ENCODE measurements around the gene MAML2. TPM values are rescaled to one million over a fixed set of nuclear protein-coding genes. Genes with fewer than 3 reads are reported as not detected.

Gene MAML2
- total RNA-seq, 1 experiment from 2014 or later = 2.7 TPM

DNA sequence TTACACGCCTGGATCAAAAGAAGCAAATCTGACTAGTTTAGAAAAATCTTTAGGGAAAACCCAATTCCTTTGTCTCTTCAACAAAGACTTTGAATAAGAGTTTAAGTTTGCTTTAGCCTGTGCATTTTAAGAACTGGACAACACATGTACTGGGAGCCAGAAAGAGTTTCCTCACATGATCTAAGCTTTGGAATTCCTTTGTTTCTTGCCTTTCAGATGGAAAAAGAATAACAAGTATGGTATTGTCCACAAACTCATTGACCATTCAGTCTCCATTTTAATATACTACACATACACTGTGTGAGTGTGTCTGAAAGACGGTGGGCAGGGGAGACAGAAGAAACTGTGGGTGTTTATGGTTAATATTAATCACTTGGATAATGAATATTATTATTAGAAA lies 205.6 kb downstream of the MAML2 start:
- Histone ChIP-seq H2AFZ (ENCODE audit: low read length) (no peak overlapping the region), H3K4me1 (ENCODE audit: insufficient read depth, low read length) (peaks cover 7% of the 10 kb centered on the region), H2BK12ac (ENCODE audit: insufficient read length, low read depth, low read length) (no peak overlapping the region), H4K91ac (ENCODE audit: insufficient read length, low read depth, low read length) (no peak overlapping the region), H3K79me1 (ENCODE audit: insufficient read depth, low read depth, low read length, poor library complexity, severe bottlenecking) (no peaks in the 10 kb centered on the region), H2BK15ac (ENCODE audit: low read depth, low read length) (no peak overlapping the region), H3K79me2 (ENCODE audit: insufficient read depth, low read length) (no peaks in the 10 kb centered on the region), H2BK5ac (ENCODE audit: insufficient read length, low read length) (no peak overlapping the region), H2AK5ac (ENCODE audit: insufficient read length, low read length) (no peak overlapping the region), H3K23ac (ENCODE audit: insufficient read length, low read depth, low read length) (no peak overlapping the region), H4K8ac (replicated peaks; ENCODE audit: insufficient read length, low read depth, low read length) (no peak overlapping the region), H3K4ac (ENCODE audit: low read depth, low read length) (no peak overlapping the region), H3K4me2 (ENCODE audit: insufficient read depth, insufficient read length, low read length) (no peak overlapping the region), H2BK20ac (ENCODE audit: low read depth, low read length, poor library complexity, severe bottlenecking) (no peak overlapping the region), H3K14ac (ENCODE audit: insufficient read depth, low read length) (no peak overlapping the region), H2BK120ac (ENCODE audit: low read depth, low read length, poor library complexity, severe bottlenecking) (no peak overlapping the region), H4K5ac (ENCODE audit: insufficient read length, low read depth, low read length) (no peak overlapping the region), H3K18ac (ENCODE audit: insufficient read length, low read depth, low read length) (no peak overlapping the region), H3K27ac (ENCODE audit: insufficient read length, low read depth, low read length) (no peak overlapping the region), H3K23me2 (ENCODE audit: insufficient read length, low read depth, low read length, poor library complexity, severe bottlenecking) (no peaks in the 10 kb centered on the region), H3K9ac (ENCODE audit: extremely low read depth, insufficient read length, low read length) (no peak overlapping the region), H3K27me3 (ENCODE audit: insufficient read depth, low read length) (no peaks in the 10 kb centered on the region), H3K9me3 (ENCODE audit: control insufficient read depth, low read depth, low read length) (no peaks in the 10 kb centered on the region), H4K20me1 (ENCODE audit: control insufficient read depth, insufficient read depth, insufficient read length) (no peaks in the 10 kb centered on the region), H3K56ac (ENCODE audit: insufficient read length, low read depth, low read length) (no peak overlapping the region), H3T11ph (ENCODE audit: low read length) (no peak overlapping the region)
- no peaks in the 10 kb centered on the region for H3K9me3 Mint-ChIP-seq
- TF ChIP-seq, protein P1, sequence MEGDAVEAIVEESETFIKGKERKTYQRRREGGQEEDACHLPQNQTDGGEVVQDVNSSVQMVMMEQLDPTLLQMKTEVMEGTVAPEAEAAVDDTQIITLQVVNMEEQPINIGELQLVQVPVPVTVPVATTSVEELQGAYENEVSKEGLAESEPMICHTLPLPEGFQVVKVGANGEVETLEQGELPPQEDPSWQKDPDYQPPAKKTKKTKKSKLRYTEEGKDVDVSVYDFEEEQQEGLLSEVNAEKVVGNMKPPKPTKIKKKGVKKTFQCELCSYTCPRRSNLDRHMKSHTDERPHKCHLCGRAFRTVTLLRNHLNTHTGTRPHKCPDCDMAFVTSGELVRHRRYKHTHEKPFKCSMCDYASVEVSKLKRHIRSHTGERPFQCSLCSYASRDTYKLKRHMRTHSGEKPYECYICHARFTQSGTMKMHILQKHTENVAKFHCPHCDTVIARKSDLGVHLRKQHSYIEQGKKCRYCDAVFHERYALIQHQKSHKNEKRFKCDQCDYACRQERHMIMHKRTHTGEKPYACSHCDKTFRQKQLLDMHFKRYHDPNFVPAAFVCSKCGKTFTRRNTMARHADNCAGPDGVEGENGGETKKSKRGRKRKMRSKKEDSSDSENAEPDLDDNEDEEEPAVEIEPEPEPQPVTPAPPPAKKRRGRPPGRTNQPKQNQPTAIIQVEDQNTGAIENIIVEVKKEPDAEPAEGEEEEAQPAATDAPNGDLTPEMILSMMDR (conservative IDR thresholded peaks at IDR 0.05) = no peak
- no peak for DNase-seq
- WGBS (ENCODE audit: extremely low coverage, insufficient read length, low lambda C conversion rate) = no CpG with 5 or more reads among the region's 2 CpGs
- H3K4me3 Mint-ChIP-seq = no peak overlapping the region
- H3K36me3 Mint-ChIP-seq (ENCODE audit: insufficient read depth in 1 of 3, low read depth in 3 of 3) = no peaks in the 10 kb centered on the region
- H3K4me1 Mint-ChIP-seq = peaks cover 21 to 26% of the 10 kb centered on the region in 2 experiments
- H3K27me3 Mint-ChIP-seq (ENCODE audit: low read depth) = no peaks in the 10 kb centered on the region; the same call in 1 of the 2 replicates
- no peak overlapping the region; a peak in 2 of 7 replicates for H3K27ac Mint-ChIP-seq
